ENCODE measurements around the gene UBB. TPM values are rescaled to one million over a fixed set of nuclear protein-coding genes. Genes with fewer than 3 reads are reported as not detected.

UBB gene
- polyA plus RNA-seq, 1 experiment: 1,944 TPM

- ChIA-PET POLR2A (interaction anchor here (0.7 to 0.9 kb wide), 2 partner anchors 64 to 335 kb away, joined by 3 to 4 read pairs; no protein-coding TSS in a partner anchor), CTCF (interaction anchor here (1.1 to 1.2 kb wide), 2 partner anchors 11 to 15 kb away, joined by 5 read pairs; no protein-coding TSS in a partner anchor)
- no peak for TF ChIP-seq CTCF (IDR thresholded peaks at IDR 0.05; ENCODE audit: low read depth, low read length)
- H3K4me3 ChIP-seq (ENCODE audit: low read depth, low read length): no peak overlapping the region
- no peak overlapping the region for H3K27ac ChIP-seq (ENCODE audit: low read depth, low read length)
- H3K9me3 ChIP-seq (ENCODE audit: control insufficient read depth, insufficient read depth, low read length): no peaks in the 10 kb centered on the region; the same call in 1 of the 2 replicates
- no peaks in the 10 kb centered on the region for H3K27me3 ChIP-seq (ENCODE audit: control insufficient read depth, insufficient read depth, low read length)
- no peak for DNase-seq (ENCODE audit: low read depth, low spot score)
These were observed 31.5 kb upstream of the UBB start for GRCh38 chr17:16349431-16349830.

- no peaks in the 10 kb centered on the region for H3K27me3 ChIP-seq (ENCODE audit: control insufficient read depth, insufficient read depth, low read length)
- no peak for DNase-seq (ENCODE audit: low read depth, low spot score)
- POLR2A ChIA-PET: interaction anchor here (0.6 to 3.5 kb wide), 5 partner anchors 21 to 121 kb away, joined by 3 to 20 read pairs (median 8); partner anchors contain the start of gene UBB
- H3K27ac ChIP-seq (ENCODE audit: low read depth, low read length): peak overlapping the region; percentile 80
- no peaks in the 10 kb centered on the region; the same call in 1 of the 2 replicates for H3K9me3 ChIP-seq (ENCODE audit: control insufficient read depth, insufficient read depth, low read length)
- TF ChIP-seq CTCF (IDR thresholded peaks at IDR 0.05; ENCODE audit: low read depth, low read length): no peak
- peak overlapping the region; percentile 74 for H3K4me3 ChIP-seq (ENCODE audit: low read depth, low read length)
- CTCF ChIA-PET: interaction anchor here (1.1 to 6.5 kb wide), 5 partner anchors 9 to 72 kb away, joined by 3 to 73 read pairs (median 3); no protein-coding TSS in a partner anchor
These were observed 29.1 kb upstream of the UBB start for GRCh38 chr17:16351831-16352230.

GRCh38 chr17:16352303-16352666 lies 28.6 kb upstream of the UBB start:
- DNase-seq (ENCODE audit: low read depth, low spot score): no peak
- H3K27ac ChIP-seq (ENCODE audit: low read depth, low read length): peak overlapping the region; percentile 80
- ChIA-PET POLR2A (interaction anchor here (0.6 to 3.5 kb wide), 5 partner anchors 29 to 122 kb away, joined by 3 to 20 read pairs (median 8); partner anchors contain the start of gene UBB), CTCF (interaction anchor here (1.0 to 6.5 kb wide), 5 partner anchors 10 to 47 kb away, joined by 3 to 73 read pairs (median 3); no protein-coding TSS in a partner anchor)
- TF ChIP-seq CTCF (IDR thresholded peaks at IDR 0.05; ENCODE audit: low read depth, low read length): no peak
- H3K4me3 ChIP-seq (ENCODE audit: low read depth, low read length): peak overlapping the region; percentile 74
- no peaks in the 10 kb centered on the region; the same call in 1 of the 2 replicates for H3K9me3 ChIP-seq (ENCODE audit: control insufficient read depth, insufficient read depth, low read length)
- no peaks in the 10 kb centered on the region for H3K27me3 ChIP-seq (ENCODE audit: control insufficient read depth, insufficient read depth, low read length)

- Histone ChIP-seq H3K4me3 (ENCODE audit: low read depth, low read length) (peak overlapping the region; percentile 74), H3K9me3 (ENCODE audit: control insufficient read depth, insufficient read depth, low read length) (no peaks in the 10 kb centered on the region; the same call in 1 of the 2 replicates), H3K27ac (ENCODE audit: low read depth, low read length) (peak overlapping the region; percentile 80), H3K27me3 (ENCODE audit: control insufficient read depth, insufficient read depth, low read length) (no peaks in the 10 kb centered on the region)
- no peak for DNase-seq (ENCODE audit: low read depth, low spot score)
- ChIA-PET POLR2A (interaction anchor here (0.6 to 3.5 kb wide), 6 partner anchors 28 to 182 kb away, joined by 3 to 20 read pairs (median 6); partner anchors contain the start of genes NCOR1 and UBB), CTCF (interaction anchor here (0.5 to 6.5 kb wide), 7 partner anchors 10 to 154 kb away, joined by 3 to 73 read pairs (median 6); no protein-coding TSS in a partner anchor)
- no peak for TF ChIP-seq CTCF (IDR thresholded peaks at IDR 0.05; ENCODE audit: low read depth, low read length)
These were observed 28.1 kb upstream of the UBB start for GRCh38 chr17:16352667-16353316.

All from AG04450 (cell line).